ENCODE data around the gene ATP6V1E1. TPM values are rescaled to one million over a fixed set of nuclear protein-coding genes. Genes with fewer than 3 reads are reported as not detected.
A peak's percentile ranks its signal among the peaks of the same experiment; 100 is the strongest.
"Not testable (repeated sequence)": the region's sequence is repeated elsewhere in the genome, so short reads cannot be mapped to it uniquely, and the experiment has no call there.

The ATP6V1E1 gene
- total RNA-seq (2014; rRNA removed; shearing (Covaris generic); ENCODE audit: low replicate concordance): 134 and 182 TPM in 2 replicates

DNA sequence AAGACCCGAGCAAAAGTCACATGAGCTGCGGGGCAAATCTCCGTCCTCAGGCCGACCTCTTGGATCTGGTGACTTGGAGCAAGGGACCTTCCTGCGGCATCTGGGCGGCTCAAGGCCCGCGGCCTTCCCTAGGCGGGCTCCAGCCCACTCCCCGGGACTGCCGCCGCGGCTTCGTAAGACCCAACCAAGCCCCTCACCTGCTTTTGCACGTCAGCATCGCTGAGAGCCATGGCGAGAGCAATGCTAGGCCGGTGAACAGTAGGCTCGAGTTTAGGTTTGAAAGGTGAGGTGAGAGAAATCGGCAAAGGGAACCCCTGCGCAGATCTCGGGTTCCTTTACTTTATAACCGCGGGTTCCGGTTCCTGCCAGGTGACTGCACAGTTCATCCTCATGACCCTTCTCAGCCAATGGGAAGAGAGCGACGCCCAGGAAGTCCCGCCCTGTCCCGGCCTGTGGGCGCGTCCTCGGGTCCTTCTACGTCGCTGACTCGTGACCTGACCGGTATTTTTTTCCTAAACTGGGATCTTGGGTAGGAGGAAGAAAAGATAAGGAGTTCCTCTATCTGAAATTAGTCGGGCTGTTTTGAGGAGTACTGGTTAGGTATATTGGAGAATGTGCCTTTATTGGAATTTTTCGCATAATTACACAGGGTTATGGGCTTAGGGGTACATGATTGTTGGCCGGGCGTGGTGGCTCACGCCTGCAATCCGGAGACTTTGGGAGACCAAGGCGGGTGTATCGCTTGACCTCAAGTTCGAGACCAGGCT, at the start of gene ATP6V1E1:
TSS of gene ATP6V1E1 (minus strand) at position 344 of the 767 bp plus-strand sequence. CDS start at position 230, 114 bp downstream.
- peak; percentile 95 for DNase-seq
- Histone ChIP-seq H3K4me3 (peak within 1 kb of the TSS; percentile 100), H3K36me3 (peaks cover 8% of the 10 kb centered on the region; the same call in 1 of the 2 replicates), H3K9me3 (0 out of 2 replicates have a peak, but pooled peaks cover 2% of the 10 kb centered on the region), H3K27me3 (no peaks in the 10 kb centered on the region)

DNA sequence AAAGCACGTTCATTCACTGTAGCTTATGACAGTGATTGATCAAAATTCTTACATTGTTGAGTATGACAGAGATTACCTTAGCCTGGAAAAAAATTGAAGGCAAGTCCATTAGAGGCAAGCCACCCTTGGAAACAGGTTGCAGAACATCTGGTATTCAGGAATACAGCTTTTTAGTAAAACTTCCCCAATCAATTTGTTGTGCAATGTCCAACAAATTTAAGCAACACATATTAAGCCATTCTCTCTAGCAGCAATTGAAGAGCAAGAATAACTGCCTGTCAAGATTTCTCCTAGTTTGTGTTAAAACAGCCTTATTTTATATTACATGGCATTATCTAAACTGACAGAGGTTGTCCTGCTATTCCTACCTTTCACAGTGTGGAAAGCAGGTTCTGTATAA, 47.0 kb upstream of the ATP6V1E1 start:
- no peak overlapping the region for H3K4me3 ChIP-seq
- H3K9me3 ChIP-seq: no peaks in the 10 kb centered on the region
- peaks cover 3% of the 10 kb centered on the region for H3K36me3 ChIP-seq
- H3K27me3 ChIP-seq: no peaks in the 10 kb centered on the region
- DNase-seq: no peak

DNA sequence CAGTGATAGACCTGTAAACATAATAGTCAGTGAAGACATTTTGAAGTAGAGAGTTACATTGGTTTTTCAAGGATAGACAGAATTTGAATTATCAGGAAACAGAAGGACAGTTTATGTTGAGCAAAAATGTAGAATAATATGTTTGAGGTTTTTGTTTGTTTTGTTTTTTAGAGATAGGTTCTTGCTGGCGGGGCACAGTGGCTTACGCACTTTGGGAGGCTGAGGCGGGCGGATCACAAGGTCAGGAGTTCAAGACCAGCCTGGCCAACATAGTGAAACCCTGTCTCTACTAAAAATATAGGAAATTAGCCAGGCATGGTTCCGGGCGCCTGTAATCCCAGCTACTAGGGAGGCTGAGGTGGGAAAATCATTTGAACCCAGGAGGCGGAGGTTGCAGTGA, 45.6 kb upstream of the ATP6V1E1 start:
- peaks cover 13% of the 10 kb centered on the region for H3K36me3 ChIP-seq
- no peak overlapping the region for H3K4me3 ChIP-seq
- H3K9me3 ChIP-seq: no peaks in the 10 kb centered on the region
- no peaks in the 10 kb centered on the region for H3K27me3 ChIP-seq
- DNase-seq: no peak

DNA sequence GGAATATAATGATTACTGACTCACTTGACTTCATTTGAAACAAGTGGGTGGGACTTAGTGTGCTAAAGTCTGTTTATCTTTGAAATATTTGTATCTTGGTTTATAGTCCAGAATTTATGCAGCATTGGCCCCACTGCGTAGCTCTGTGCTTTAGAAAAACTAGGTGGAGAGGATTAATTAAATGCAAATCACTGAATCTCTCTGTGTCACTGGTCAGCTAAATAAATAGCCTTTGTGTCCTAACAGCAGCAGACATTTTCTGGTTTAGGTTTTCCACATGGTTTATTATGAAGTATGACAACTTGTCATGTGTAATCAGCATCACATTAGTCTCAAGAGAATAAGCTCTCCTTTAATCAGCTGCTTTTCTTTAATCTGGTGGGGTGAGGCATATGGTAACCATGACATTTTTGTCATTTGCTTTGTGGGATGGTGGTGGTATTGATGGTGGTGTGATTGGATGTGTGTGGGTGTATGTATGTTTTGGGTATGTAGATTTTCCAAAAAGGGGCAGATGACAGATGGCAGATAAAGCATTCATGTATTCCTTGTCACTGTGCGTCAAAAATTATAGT, 44.0 kb upstream of the ATP6V1E1 start:
- Histone ChIP-seq H3K36me3 (peaks cover 13% of the 10 kb centered on the region), H3K27me3 (no peaks in the 10 kb centered on the region), H3K9me3 (no peaks in the 10 kb centered on the region), H3K4me3 (no peak overlapping the region)
- no peak for DNase-seq

DNA sequence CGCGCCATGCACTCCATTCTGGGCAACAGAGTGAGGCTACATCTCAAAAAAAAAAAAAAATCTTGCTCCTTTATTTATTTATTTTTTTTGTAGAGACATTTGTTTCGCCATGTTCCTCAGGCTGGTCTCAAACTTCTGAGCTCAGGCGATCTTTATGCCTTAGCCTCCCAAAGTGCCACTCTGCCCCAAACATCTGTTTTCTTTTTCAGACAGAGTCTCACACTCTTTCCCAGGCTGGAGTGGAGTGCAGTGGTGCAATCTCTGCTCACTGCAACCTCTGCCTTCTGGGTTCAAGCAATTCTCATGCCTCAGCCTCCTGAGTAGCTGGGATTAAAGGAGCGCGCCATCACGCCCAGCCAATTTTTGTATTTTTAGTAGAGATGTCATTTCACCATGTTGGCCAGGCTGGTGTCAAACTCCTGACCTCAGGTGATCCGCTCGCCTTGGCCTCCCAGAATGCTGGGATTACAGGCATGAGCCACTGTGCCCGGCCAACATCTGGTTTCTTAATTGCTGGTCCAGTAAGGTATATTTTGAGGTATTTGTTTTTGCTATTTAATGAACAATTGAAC, 43.1 kb upstream of the ATP6V1E1 start:
- peaks cover 19% of the 10 kb centered on the region for H3K36me3 ChIP-seq
- H3K9me3 ChIP-seq, H3K4me3 ChIP-seq, DNase-seq, H3K27me3 ChIP-seq: not testable (repeated sequence)

DNA sequence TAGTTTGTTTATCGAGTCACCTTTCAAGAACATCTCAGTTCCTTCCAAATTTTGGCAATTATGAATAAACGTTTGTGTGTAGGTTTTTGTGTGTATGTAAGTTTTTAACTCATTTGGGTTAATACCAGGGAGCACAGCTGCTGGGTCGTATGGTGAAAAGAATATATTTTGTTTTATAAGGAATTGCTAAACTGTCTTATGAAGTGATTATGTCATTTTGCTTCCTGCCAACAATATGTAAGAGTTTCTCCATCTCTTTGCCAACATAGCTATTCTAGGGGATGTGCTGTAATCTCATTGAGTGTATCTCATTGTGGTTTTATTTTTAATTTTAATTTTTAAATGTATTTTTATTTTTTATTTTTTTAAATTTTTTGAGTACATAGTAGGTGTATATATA, 37.3 kb upstream of the ATP6V1E1 start:
- DNase-seq: no peak
- H3K9me3 ChIP-seq: no peaks in the 10 kb centered on the region
- peaks cover 53% of the 10 kb centered on the region for H3K36me3 ChIP-seq
- H3K4me3 ChIP-seq: no peak overlapping the region
- H3K27me3 ChIP-seq: no peaks in the 10 kb centered on the region

DNA sequence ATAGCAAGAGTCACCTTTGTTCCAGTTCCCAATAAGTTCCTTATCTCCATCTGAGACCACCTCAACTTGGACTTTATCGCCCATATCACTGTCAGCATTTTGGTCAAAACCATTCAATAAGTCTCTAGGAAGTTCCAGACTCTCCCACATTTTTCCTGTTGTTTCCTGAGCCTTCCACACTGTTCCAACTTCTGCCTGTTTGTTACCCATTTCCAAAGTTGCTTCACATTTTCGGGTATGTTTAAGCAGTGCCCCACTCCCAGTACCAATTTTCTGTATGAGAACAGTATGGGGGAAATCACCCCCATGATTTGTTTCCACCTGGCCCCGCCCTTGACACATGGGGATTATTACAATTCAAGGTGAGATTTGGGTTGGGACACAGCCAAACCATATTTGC, 36.7 kb upstream of the ATP6V1E1 start:
- Histone ChIP-seq H3K36me3 (peaks cover 54% of the 10 kb centered on the region), H3K9me3 (no peaks in the 10 kb centered on the region), H3K27me3 (no peaks in the 10 kb centered on the region), H3K4me3 (no peak overlapping the region)
- DNase-seq: no peak

DNA sequence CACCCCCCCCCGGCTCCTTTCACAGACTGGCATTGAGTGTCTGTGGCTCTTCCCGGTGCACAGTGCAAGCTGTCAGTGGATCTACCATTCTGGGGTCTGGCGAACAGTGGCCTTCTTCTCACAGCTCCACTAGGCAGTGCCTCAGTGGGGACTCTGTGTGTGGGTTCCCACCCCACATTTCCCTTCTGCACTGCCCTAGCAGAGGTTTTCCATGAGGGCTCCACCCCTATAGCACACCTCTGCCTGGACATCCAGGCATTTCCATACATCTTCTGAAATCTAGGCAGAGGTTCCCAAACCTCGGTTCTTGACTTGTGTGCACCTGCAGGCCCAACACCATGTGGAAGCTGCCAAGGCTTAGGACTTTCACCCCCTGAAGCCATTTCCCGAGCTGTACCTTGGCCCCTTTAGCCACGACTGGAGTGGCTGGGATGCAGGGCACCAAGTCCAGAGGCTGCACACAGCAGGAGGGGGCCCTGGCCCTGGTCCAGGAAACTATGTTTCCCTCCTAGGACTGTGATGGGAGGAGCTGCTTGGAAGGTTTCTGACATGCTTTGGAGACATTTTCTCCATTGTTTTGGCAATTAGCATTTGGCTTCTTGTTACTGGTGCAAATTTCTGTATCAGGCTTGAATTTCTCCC, 36.0 kb upstream of the ATP6V1E1 start:
- DNase-seq: no peak
- H3K4me3 ChIP-seq: no peak overlapping the region
- H3K27me3 ChIP-seq: no peaks in the 10 kb centered on the region
- peaks cover 55% of the 10 kb centered on the region for H3K36me3 ChIP-seq
- no peaks in the 10 kb centered on the region for H3K9me3 ChIP-seq

DNA sequence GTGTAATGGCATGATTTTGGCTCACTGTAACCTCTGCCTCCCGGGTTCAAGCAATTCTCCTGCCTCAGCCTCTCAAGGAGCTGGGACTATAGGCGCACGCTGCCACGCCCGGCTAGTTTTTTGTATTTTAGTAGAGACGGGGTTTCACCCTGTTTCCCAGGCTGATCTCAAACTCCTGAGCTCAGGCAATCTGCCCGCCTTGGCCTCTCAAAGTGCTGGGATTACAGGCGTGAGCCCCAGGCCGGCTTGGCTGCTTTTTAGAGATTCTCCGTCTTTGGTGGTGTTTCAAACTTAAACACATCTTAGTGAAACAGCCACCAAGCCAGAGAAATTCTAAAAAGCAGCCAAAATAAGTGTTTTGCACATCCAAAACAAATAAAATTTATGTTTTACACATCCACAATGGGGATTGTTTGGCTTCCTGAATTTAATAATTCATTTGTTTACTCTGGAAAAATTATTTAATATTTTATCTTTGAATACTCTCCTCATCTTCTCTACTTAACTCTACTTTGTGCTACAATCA, 28.4 kb upstream of the ATP6V1E1 start:
- DNase-seq: no peak
- no peak overlapping the region for H3K4me3 ChIP-seq
- H3K27me3 ChIP-seq: no peaks in the 10 kb centered on the region
- no peaks in the 10 kb centered on the region for H3K9me3 ChIP-seq
- H3K36me3 ChIP-seq: peaks cover 54% of the 10 kb centered on the region

DNA sequence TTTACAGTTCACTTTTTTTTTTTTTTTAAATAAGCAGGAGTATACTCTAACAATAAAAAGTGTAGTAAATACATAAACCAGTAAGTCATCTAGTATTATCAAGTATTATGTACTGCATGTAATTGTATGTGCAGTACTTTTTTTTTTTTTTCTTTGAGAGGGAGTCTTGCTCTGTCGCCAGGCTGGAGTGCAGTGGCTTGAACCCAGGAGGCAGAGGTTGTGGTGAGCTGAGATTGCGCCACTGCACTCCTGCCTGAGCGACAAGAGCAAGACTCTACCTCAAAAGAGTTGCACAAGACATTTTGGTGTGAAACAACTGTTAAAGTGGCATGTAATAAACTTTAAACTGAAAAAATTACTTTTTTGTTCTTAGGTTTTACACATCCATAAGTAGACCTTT, 26.7 kb upstream of the ATP6V1E1 start:
- Histone ChIP-seq H3K36me3 (peaks cover 44% of the 10 kb centered on the region), H3K9me3 (no peaks in the 10 kb centered on the region), H3K27me3 (no peaks in the 10 kb centered on the region), H3K4me3 (no peak overlapping the region)
- DNase-seq: no peak

DNA sequence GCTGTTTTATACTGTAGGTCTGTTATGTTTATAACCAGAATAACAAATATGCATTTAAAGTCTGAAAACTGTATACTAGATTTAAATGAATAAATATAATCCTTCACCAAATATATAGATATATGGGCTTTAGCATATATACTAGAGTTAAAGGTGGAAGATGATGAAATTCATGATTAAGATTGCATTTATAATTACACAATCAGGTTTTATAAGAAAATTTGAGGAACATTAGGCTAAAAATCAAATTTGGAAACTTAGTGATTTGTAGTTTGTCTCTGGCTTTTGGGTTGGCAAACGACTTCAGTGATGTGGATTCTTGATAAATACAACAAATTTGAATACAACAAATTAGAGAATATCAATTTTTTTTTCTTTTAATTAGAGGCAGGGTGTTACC, 20.0 kb upstream of the ATP6V1E1 start:
- Histone ChIP-seq H3K4me3 (no peak overlapping the region), H3K9me3 (no peaks in the 10 kb centered on the region), H3K27me3 (no peaks in the 10 kb centered on the region), H3K36me3 (peaks cover 19% of the 10 kb centered on the region)
- no peak for DNase-seq

DNA sequence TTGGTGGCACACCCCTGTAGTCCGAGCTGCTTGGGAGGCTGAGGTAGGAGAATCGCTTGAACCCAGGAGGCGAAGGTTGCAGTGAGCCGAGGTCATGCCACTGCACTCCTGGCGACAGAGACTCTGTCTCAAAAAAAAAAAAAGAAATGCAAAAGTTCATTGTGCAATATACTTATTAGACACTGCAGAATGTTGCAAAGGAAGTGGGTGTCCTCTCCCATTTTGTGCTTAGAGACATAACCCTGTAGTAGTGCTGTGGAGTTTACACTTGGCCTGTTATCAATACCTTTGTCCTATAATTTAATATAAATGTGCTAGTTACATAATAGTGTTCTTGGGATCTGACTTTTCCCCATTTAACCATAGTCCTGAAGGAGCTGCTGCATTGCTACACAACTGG, 19.4 kb upstream of the ATP6V1E1 start:
- peaks cover 19% of the 10 kb centered on the region for H3K36me3 ChIP-seq
- no peak overlapping the region for H3K4me3 ChIP-seq
- DNase-seq: no peak
- no peaks in the 10 kb centered on the region for H3K9me3 ChIP-seq
- H3K27me3 ChIP-seq: no peaks in the 10 kb centered on the region

DNA sequence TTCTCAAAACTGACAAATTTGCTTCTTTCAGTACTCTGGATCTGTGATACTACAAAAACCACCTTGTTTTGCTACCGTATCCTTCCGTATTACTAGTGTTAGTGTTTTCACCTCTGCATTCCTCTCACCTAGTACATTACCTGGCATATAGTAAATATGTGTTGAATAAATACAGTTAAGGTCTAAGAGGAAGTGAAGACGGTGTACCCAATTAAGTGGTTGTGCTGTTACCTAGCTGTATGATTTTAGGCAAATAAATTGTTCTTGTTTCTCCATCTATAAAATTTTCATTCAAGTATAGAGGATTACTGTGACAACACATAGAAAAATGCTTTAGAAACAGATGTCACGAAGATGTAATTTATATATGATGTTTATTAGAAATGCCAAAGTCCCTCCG, 18.9 kb upstream of the ATP6V1E1 start:
- H3K9me3 ChIP-seq: no peaks in the 10 kb centered on the region
- no peak overlapping the region for H3K4me3 ChIP-seq
- H3K36me3 ChIP-seq: peaks cover 20% of the 10 kb centered on the region
- H3K27me3 ChIP-seq: no peaks in the 10 kb centered on the region
- no peak for DNase-seq

DNA sequence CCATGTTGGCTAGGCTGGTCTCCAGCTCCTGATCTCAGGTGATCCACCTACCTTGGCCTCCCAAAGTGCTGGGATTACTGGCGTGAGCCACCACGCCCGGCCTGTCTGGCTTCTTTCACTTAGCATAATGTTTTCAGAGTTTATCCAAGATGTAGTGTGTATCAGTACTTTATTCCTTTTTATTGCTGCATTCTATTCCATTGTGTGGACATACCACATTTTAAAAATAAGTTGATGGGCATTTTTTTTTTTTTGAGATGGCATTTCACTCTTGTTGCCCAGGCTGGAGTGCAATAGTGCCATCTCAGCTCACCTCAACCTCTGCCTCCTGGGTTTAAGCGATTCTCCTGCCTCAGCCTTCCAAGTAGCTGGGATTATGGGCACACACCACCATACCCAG, 13.8 kb upstream of the ATP6V1E1 start:
- not testable (repeated sequence) for H3K27me3 ChIP-seq, H3K4me3 ChIP-seq, DNase-seq, H3K9me3 ChIP-seq
- H3K36me3 ChIP-seq: peaks cover 35% of the 10 kb centered on the region

DNA sequence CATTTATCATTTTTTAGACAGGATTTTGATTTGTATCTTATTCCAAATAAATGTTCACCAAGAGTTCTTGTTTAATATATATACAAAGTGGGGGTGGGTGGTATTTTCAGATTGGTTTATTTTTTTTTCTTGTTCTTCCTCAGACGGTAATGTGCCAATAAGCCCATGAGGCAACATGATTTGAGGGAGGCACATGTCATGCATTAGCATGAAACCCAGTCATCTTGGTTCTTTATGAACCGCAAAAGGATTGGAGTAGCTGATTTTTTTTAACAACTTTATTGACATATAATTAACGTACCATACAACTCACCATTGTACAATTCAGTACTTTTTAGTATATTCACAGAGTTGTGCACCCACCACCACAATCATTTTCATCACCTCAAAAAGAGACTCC, 12.7 kb upstream of the ATP6V1E1 start:
- DNase-seq: no peak
- Histone ChIP-seq H3K27me3 (no peaks in the 10 kb centered on the region), H3K9me3 (no peaks in the 10 kb centered on the region)

DNA sequence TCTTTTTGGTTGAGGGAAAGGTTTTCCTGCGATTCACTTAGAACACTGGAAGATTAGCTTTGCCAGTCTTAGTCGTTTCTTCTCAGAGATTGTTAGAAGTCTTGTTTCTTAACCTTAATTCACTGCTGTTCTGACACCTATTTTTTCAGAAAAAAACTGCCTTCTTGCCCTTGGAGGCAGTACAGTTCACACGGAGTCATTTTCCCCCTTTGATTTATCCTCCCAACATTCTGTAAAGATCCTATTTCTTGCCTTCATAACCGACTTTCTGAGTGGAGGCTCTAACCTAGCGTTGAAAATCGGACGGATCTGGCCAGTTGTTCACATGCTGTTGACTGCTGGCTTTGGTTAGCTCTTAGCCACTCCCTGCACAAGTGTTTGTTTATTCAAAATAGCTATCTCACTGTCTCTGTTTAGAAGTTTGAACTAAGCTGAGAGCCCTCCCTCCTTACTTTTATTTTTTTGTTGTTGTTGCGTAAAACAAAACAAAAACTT, 10.7 kb upstream of the ATP6V1E1 start:
- peak; percentile 48 for DNase-seq
- H3K27me3 ChIP-seq: no peaks in the 10 kb centered on the region
- H3K36me3 ChIP-seq: peaks cover 26% of the 10 kb centered on the region
- peak overlapping the region; percentile 97 for H3K4me3 ChIP-seq
- H3K9me3 ChIP-seq: no peaks in the 10 kb centered on the region

More for the DNA sequence above, 12.7 kb upstream of the ATP6V1E1 start:
- Histone ChIP-seq H3K36me3 (peaks cover 32% of the 10 kb centered on the region), H3K4me3 (no peak overlapping the region)
